Measurements from ENCODE around the gene THUMPD2. TPM values are rescaled to one million over a fixed set of nuclear protein-coding genes. Genes with fewer than 3 reads are reported as not detected.

THUMPD2 gene
- total RNA-seq, 4 donors from 2014 or later: 3.8 to 25.1 (median 15.8) TPM

- no peaks in the 10 kb centered on the region for H3K36me3 ChIP-seq
- no peak for TF ChIP-seq POLR2A (IDR thresholded peaks at IDR 0.05)
- no peak for TF ChIP-seq CTCF (IDR thresholded peaks at IDR 0.05)
- H3K9me3 ChIP-seq: no peaks in the 10 kb centered on the region
- no peak for DNase-seq
- H3K4me1 ChIP-seq: no peaks in the 10 kb centered on the region
- H3K27me3 ChIP-seq: no peaks in the 10 kb centered on the region
- H3K4me3 ChIP-seq: no peak overlapping the region
- no peak overlapping the region for H3K27ac ChIP-seq
- intact Hi-C loops (cut with DNase I; ENCODE audit: low total_unique reads): no loop called here
These were observed 8.9 kb upstream of the THUMPD2 start for GRCh38 chr2:39787950-39788349.

GRCh38 chr2:39786761-39787522, 7.9 kb upstream of the THUMPD2 start:
- H3K27ac ChIP-seq: no peak overlapping the region
- no peaks in the 10 kb centered on the region for H3K27me3 ChIP-seq
- intact Hi-C loops (cut with DNase I; ENCODE audit: low total_unique reads): no loop called here
- TF ChIP-seq CTCF (IDR thresholded peaks at IDR 0.05) (no peak), POLR2A (IDR thresholded peaks at IDR 0.05) (no peak)
- no peaks in the 10 kb centered on the region for H3K4me1 ChIP-seq
- H3K9me3 ChIP-seq: no peaks in the 10 kb centered on the region
- H3K36me3 ChIP-seq: no peaks in the 10 kb centered on the region
- no peak for DNase-seq
- no peak overlapping the region for H3K4me3 ChIP-seq

GRCh38 chr2:39782591-39782990, 3.5 kb upstream of the THUMPD2 start:
- no peak for TF ChIP-seq POLR2A (IDR thresholded peaks at IDR 0.05)
- no peak for TF ChIP-seq CTCF (IDR thresholded peaks at IDR 0.05)
- no peak overlapping the region for H3K4me3 ChIP-seq

GRCh38 chr2:39781697-39782096, 2.6 kb upstream of the THUMPD2 start:
- Histone ChIP-seq H3K4me3 (peak overlapping the region in 1 of 2 donors; percentile 6), H3K27ac (peak overlapping the region in 1 of 2 donors; percentile 84), H3K36me3 (no peaks in the 10 kb centered on the region), H3K4me1 (peaks cover 0 to 5% of the 10 kb centered on the region in 2 donors), H3K9me3 (no peaks in the 10 kb centered on the region), H3K27me3 (no peaks in the 10 kb centered on the region)
- TF ChIP-seq POLR2A (IDR thresholded peaks at IDR 0.05): no peak
- no peak for TF ChIP-seq CTCF (IDR thresholded peaks at IDR 0.05)
- no peak for DNase-seq
- intact Hi-C loops (cut with DNase I; ENCODE audit: low total_unique reads): no loop called here

More at GRCh38 chr2:39782591-39782990, 3.5 kb upstream of the THUMPD2 start:
- no peaks in the 10 kb centered on the region for H3K36me3 ChIP-seq
- no peaks in the 10 kb centered on the region for H3K4me1 ChIP-seq
- DNase-seq: no peak
- intact Hi-C loops (cut with DNase I; ENCODE audit: low total_unique reads): no loop called here
- H3K9me3 ChIP-seq: no peaks in the 10 kb centered on the region
- H3K27ac ChIP-seq: no peak overlapping the region
- H3K27me3 ChIP-seq: no peaks in the 10 kb centered on the region

GRCh38 chr2:39780825-39781600, 2.0 kb upstream of the THUMPD2 start:
- H3K27me3 ChIP-seq: no peaks in the 10 kb centered on the region
- peaks cover 0 to 5% of the 10 kb centered on the region in 2 donors for H3K4me1 ChIP-seq
- H3K4me3 ChIP-seq: peak overlapping the region in 1 of 2 donors; percentile 6
- H3K36me3 ChIP-seq: no peaks in the 10 kb centered on the region
- no peaks in the 10 kb centered on the region for H3K9me3 ChIP-seq
- TF ChIP-seq CTCF (IDR thresholded peaks at IDR 0.05) (no peak), POLR2A (IDR thresholded peaks at IDR 0.05) (no peak)
- intact Hi-C loops (cut with DNase I; ENCODE audit: low total_unique reads): no loop called here
- peak overlapping the region; percentile 84 to 92 for H3K27ac ChIP-seq
- DNase-seq: peak; percentile 17 to 24
